Measurements from ENCODE around the gene KBTBD13.

DNA sequence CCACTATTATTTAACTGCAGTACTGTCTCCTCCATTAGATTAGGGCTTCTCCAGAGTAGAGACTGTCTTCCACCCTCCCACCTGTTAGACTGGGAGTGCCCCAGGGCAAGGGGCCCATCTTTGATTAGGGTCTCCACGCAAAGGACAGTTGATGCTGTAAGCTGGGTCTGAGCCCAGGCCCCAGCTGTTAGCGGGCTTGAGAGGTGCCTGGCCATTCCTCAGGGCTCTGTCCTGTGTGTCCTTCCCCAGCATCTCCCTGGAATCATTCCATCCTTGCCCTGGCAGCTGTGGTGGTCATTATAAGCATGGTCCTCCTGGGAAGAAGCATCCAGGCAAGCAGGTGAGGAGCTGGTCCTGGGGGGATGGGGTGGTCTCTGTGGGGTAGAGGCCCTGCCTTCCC is 25.3 kb upstream of the KBTBD13 start:
- TF ChIP-seq POLR2A (IDR thresholded peaks at IDR 0.05): no peak
- TF ChIP-seq, protein P1, sequence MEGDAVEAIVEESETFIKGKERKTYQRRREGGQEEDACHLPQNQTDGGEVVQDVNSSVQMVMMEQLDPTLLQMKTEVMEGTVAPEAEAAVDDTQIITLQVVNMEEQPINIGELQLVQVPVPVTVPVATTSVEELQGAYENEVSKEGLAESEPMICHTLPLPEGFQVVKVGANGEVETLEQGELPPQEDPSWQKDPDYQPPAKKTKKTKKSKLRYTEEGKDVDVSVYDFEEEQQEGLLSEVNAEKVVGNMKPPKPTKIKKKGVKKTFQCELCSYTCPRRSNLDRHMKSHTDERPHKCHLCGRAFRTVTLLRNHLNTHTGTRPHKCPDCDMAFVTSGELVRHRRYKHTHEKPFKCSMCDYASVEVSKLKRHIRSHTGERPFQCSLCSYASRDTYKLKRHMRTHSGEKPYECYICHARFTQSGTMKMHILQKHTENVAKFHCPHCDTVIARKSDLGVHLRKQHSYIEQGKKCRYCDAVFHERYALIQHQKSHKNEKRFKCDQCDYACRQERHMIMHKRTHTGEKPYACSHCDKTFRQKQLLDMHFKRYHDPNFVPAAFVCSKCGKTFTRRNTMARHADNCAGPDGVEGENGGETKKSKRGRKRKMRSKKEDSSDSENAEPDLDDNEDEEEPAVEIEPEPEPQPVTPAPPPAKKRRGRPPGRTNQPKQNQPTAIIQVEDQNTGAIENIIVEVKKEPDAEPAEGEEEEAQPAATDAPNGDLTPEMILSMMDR (IDR thresholded peaks at IDR 0.05): no peak
- no peak for TF ChIP-seq POLR2AphosphoS5 (IDR thresholded peaks at IDR 0.05)
